HepG2 (cell line): ENCODE measurements around the gene DNAJC18.
A peak's percentile ranks its signal among the peaks of the same experiment; 100 is the strongest.

Source experiments
- GABPA ChIP-seq, 2 experiments: IDR thresholded peaks; 2 replicates each; pipeline ENCODE4 v1.6.1; 2011 to 2016; ENCODE audit warnings: low read depth in 2 of 2, low read length in 1 of 2, missing biosample characterization in 1 of 2, missing genetic modification characterization in 1 of 2
- GATAD2A ChIP-seq: IDR thresholded peaks from 2 replicates; pipeline ENCODE4 v1.6.1; 2016
- TBP ChIP-seq: sonication (generic); formaldehyde crosslinking; IDR thresholded peaks from 2 replicates; pipeline ENCODE4 v1.5.0; 2020; ENCODE audit warnings: missing genetic modification reagents
- TF ChIP-seq, protein P1 (sequence below), 2 experiments: sonication (generic) in 1 of 2; formaldehyde crosslinking in 1 of 2; IDR thresholded peaks; 2 replicates each; pipeline versions ENCODE4 v1.4.0 to v1.6.1; 2018 to 2020; ENCODE audit warnings: missing genetic modification reagents in 2 of 2, borderline replicate concordance in 1 of 2, low read depth in 1 of 2, mild to moderate bottlenecking in 1 of 2, missing biosample characterization in 1 of 2

DNA sequence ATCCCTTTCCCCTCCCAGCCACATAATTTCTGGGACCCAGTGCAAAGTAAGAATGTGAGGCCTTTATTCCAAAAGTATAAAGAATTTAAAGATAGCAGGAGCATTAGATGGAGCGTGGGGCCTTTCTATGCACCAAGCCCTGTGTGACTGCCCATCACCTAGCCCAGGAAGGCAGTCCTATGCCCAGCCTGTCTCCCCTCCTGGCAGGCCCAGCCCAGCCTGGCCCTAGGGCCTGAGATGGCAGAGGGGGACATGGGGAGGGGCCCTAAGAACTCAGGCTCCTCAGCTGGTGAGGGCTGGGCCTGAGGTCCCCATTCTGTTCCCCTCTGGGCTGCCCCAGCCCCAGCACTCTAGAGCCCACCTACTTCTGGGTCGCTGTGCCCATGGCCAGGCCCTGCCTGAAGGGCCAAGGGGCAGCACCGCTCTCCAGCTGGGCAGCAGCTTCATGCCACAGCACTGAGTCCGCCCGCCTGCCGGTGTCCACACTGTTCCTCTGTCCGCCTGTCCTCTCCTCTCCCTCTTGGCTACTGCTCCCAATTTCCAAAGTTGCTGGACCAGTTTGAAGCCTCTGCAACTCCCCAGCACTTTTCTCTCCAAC, 55.2 kb downstream of the DNAJC18 start:
- no peak for TF ChIP-seq GATAD2A (CRISPR knock-in tag)
- no peak for TF ChIP-seq GABPA (IDR thresholded peaks at IDR 0.05; ENCODE audit: low read depth, low read length)
- TF ChIP-seq GABPA (CRISPR knock-in tag; IDR thresholded peaks at IDR 0.05; ENCODE audit: low read depth) = no peak
- TF ChIP-seq TBP (CRISPR knock-in tag) = no peak
- TF ChIP-seq, protein P1, sequence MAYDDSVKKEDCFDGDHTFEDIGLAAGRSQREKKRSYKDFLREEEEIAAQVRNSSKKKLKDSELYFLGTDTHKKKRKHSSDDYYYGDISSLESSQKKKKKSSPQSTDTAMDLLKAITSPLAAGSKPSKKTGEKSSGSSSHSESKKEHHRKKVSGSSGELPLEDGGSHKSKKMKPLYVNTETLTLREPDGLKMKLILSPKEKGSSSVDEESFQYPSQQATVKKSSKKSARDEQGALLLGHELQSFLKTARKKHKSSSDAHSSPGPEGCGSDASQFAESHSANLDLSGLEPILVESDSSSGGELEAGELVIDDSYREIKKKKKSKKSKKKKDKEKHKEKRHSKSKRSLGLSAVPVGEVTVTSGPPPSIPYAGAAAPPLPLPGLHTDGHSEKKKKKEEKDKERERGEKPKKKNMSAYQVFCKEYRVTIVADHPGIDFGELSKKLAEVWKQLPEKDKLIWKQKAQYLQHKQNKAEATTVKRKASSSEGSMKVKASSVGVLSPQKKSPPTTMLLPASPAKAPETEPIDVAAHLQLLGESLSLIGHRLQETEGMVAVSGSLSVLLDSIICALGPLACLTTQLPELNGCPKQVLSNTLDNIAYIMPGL (CRISPR knock-in tag; IDR thresholded peaks at IDR 0.05; ENCODE audit: borderline replicate concordance in 1 of 2, low read depth in 1 of 2) = peak in 1 of 2 experiments; percentile 4; a peak in 1 of 4 replicates
